HepG2 (cell line): ENCODE measurements around the gene RNU5B-1. TPM values are rescaled to one million over a fixed set of nuclear protein-coding genes. Genes with fewer than 3 reads are reported as not detected.
A peak's percentile ranks its signal among the peaks of the same experiment; 100 is the strongest.

Source experiments
- ASH2L ChIP-seq: fragments of 300-600, 200-600 bp; sonication (generic); IDR thresholded peaks from 2 replicates; pipeline ENCODE4 v1.7.0; 2017; ENCODE audit warnings: low read depth, mild to moderate bottlenecking, moderate library complexity, mixed read lengths, low read length; ENCODE audit not compliant: insufficient read length
- FOSL2 ChIP-seq: sonication (generic); formaldehyde crosslinking; IDR thresholded peaks from 2 replicates; pipeline ENCODE4 v1.4.0; 2020; ENCODE audit warnings: missing genetic modification reagents
- HOXA3 ChIP-seq: sonication (generic); formaldehyde crosslinking; IDR thresholded peaks from 2 replicates; pipeline ENCODE4 v1.5.0; 2020; ENCODE audit warnings: missing genetic modification reagents
- NFYB ChIP-seq: sonication (generic); formaldehyde crosslinking; IDR thresholded peaks from 2 replicates; pipeline ENCODE4 v1.4.0; 2020; ENCODE audit warnings: missing genetic modification reagents
- PAWR ChIP-seq: sonication (generic); formaldehyde crosslinking; IDR thresholded peaks from 2 replicates; pipeline ENCODE4 v1.4.0; 2020; ENCODE audit warnings: missing genetic modification reagents, mild to moderate bottlenecking, borderline replicate concordance
- RNF2 ChIP-seq: fragments of 450-650 bp; conservative IDR thresholded peaks from 2 replicates; pipeline ENCODE4 v1.6.1; 2016; ENCODE audit warnings: low read depth
- SMC3 ChIP-seq: IDR thresholded peaks from 2 replicates; pipeline ENCODE4 v1.6.1; 2011; ENCODE audit warnings: low read length, improper control_type of control experiment
- TEF ChIP-seq: sonication (generic); formaldehyde crosslinking; IDR thresholded peaks from 2 replicates; pipeline ENCODE4 v1.5.0; 2020; ENCODE audit warnings: missing genetic modification reagents
- THAP8 ChIP-seq: sonication (generic); formaldehyde crosslinking; IDR thresholded peaks from 2 replicates; pipeline ENCODE4 v1.5.1; 2020; ENCODE audit warnings: missing genetic modification reagents, mild to moderate bottlenecking, borderline replicate concordance
- ZBTB40 ChIP-seq, 2 experiments: fragments of 450-650 bp in 1 of 2; sonication (generic) in 1 of 2; formaldehyde crosslinking in 1 of 2; IDR thresholded peaks; 2 replicates each; pipeline versions ENCODE4 v1.6.1 to v1.8.0; 2016 to 2022; ENCODE audit warnings: antibody characterized with exemption in 1 of 2, mild to moderate bottlenecking in 1 of 2, missing genetic modification reagents in 1 of 2
- ZNF138 ChIP-seq: sonication (generic); formaldehyde crosslinking; IDR thresholded peaks from 2 replicates; pipeline ENCODE4 v1.5.0; 2020; ENCODE audit warnings: mild to moderate bottlenecking, low read depth, missing genetic modification reagents
- ZNF3 ChIP-seq: IDR thresholded peaks from 2 replicates; pipeline ENCODE4 v1.7.0; 2017; ENCODE audit warnings: inconsistent platforms
- ZNF557 ChIP-seq: sonication (generic); formaldehyde crosslinking; IDR thresholded peaks from 2 replicates; pipeline ENCODE4 v1.4.0; 2020; ENCODE audit warnings: missing genetic modification reagents
- ZNF564 ChIP-seq: sonication (generic); formaldehyde crosslinking; IDR thresholded peaks from 2 replicates; pipeline ENCODE4 v1.8.1; 2023; ENCODE audit warnings: mild to moderate bottlenecking, missing genetic modification reagents
- ZNF766 ChIP-seq: sonication (generic); formaldehyde crosslinking; IDR thresholded peaks from 2 replicates; pipeline ENCODE4 v1.5.0; 2020; ENCODE audit warnings: missing genetic modification reagents, borderline replicate concordance
- polyA plus RNA-seq, 8 experiments: library from polyadenylated mRNA; depleted of rRNA in 3 of 8; stranded (reverse) in 7 of 8; unstranded in 1 of 8; fragments of >200 nt; fragmentation: Illumina TruSeq in 4 of 8; extraction: Trizol in 4 of 8; gene quantifications; 2 replicates each; pipeline versions ENCODE4 v1.2.1 to v1.2.3, GENCODE V29; 2011 to 2016; ENCODE audit warnings: low read depth in 4 of 8, missing spikeins in 1 of 8, mixed read lengths in 1 of 8; ENCODE audit not compliant: insufficient read depth in 1 of 8
- total RNA-seq, 5 experiments: library from RNA; depleted of rRNA; stranded (reverse); fragments of >200 nt; fragmentation: Illumina TruSeq; extraction: Trizol; gene quantifications; 2 replicates each; pipeline ENCODE4 v1.2.3, GENCODE V29; 2016; ENCODE audit warnings: low read depth in 1 of 5
- TF ChIP-seq, protein P1 (sequence below): sonication (generic); formaldehyde crosslinking; IDR thresholded peaks from 2 replicates; pipeline ENCODE4 v1.4.0; 2020; ENCODE audit warnings: missing genetic modification reagents, mild to moderate bottlenecking, borderline replicate concordance

Gene RNU5B-1
- total and polyA plus RNA-seq, 2 of the 13 experiments (the other 11 are each of a cell fraction or from before 2014, with no cell fraction given) = 1,646 TPM; not detected in 1

DNA sequence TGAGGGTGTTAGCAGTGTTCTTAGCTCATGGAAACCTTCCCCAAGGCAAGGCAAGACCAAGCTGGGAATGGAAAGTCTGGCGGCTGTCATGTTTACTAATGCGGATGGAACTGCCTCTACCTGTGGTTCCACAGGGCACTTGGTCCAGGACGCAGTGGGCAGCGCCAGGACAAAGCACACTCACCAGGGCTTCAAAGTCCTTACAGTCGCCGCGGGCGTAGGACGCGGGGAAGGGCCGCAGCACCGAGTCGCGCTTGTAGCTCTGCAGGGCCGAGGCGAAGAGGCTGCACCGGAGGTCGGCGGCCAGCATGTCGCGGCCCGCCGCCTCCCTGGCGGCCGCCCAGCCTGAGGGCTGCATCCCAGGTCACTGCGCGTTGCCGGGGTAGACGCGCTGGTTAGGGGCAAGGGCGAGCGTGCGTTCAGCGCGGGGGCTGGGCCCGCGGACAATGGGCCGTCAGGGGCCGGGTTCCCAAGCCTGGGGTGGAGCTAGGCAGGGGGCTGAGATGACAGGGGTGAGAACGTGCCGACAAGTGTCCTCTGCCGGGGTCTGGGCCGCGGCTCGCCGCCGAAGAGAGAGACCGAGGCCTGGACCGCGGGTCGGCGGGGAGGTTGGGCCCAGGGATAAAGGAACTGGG lies 18.3 kb upstream of the RNU5B-1 start (continued):
- TF ChIP-seq NFYB (CRISPR knock-in tag) = no peak
- TF ChIP-seq FOSL2 (CRISPR knock-in tag) = no peak
- no peak for TF ChIP-seq RNF2
- TF ChIP-seq ZNF138 (CRISPR knock-in tag) = no peak
- no peak for TF ChIP-seq ZBTB40 (IDR thresholded peaks at IDR 0.05)
- peak; percentile 70 for TF ChIP-seq ZBTB40 (CRISPR knock-in tag; IDR thresholded peaks at IDR 0.05)
- 0 out of 2 replicates have a peak, but pooled peaks have one; percentile 91 for TF ChIP-seq PAWR (CRISPR knock-in tag)
- TF ChIP-seq ZNF564 = 0 out of 2 replicates have a peak, but pooled peaks have one; percentile 49
- TF ChIP-seq SMC3 = no peak
- 0 out of 2 replicates have a peak, but pooled peaks have one; percentile 37 for TF ChIP-seq ZNF766 (CRISPR knock-in tag)
- TF ChIP-seq THAP8 = 0 out of 2 replicates have a peak, but pooled peaks have one; percentile 79
- TF ChIP-seq ASH2L = peak; percentile 86
- TF ChIP-seq HOXA3 = peak; percentile 54
- TF ChIP-seq ZNF557 (CRISPR knock-in tag) = peak; percentile 77; the same call in 1 of the 2 replicates
- TF ChIP-seq, protein P1, sequence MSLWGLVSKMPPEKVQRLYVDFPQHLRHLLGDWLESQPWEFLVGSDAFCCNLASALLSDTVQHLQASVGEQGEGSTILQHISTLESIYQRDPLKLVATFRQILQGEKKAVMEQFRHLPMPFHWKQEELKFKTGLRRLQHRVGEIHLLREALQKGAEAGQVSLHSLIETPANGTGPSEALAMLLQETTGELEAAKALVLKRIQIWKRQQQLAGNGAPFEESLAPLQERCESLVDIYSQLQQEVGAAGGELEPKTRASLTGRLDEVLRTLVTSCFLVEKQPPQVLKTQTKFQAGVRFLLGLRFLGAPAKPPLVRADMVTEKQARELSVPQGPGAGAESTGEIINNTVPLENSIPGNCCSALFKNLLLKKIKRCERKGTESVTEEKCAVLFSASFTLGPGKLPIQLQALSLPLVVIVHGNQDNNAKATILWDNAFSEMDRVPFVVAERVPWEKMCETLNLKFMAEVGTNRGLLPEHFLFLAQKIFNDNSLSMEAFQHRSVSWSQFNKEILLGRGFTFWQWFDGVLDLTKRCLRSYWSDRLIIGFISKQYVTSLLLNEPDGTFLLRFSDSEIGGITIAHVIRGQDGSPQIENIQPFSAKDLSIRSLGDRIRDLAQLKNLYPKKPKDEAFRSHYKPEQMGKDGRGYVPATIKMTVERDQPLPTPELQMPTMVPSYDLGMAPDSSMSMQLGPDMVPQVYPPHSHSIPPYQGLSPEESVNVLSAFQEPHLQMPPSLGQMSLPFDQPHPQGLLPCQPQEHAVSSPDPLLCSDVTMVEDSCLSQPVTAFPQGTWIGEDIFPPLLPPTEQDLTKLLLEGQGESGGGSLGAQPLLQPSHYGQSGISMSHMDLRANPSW = no peak
- no peak for TF ChIP-seq TEF
- no peak for TF ChIP-seq ZNF3 (CRISPR knock-in tag)
